GM04503 (cell line): ENCODE measurements around the gene DYDC1.
"Not testable (repeated sequence)": the region's sequence is repeated elsewhere in the genome, so short reads cannot be mapped to it uniquely, and the experiment has no call there.

Experiments
- DNase-seq: peaks from one replicate; pipeline ENCODE4 v3.0.0-alpha.2; 2012; ENCODE audit warnings: low read depth

The DYDC1 gene

DNA sequence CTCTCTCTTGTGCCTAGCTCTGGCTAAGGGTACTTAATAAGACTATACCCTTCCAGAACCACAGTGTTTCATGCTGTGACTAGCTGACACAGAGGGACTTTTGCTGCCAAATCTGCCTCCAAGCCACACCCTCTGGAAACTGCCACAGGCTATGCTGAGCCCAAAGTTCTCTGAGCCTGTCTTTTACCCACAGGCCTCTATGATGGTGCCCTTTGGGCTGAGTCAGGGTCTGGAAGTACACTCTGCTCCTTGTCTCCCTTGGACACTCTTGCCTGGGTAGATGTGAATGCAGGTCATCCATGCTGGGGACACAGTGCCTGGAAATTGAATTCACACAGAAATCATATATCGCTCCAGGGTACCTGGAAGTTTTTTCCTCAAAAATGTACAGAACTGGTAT, 22.6 kb downstream of the DYDC1 start:
- no peak for DNase-seq

DNA sequence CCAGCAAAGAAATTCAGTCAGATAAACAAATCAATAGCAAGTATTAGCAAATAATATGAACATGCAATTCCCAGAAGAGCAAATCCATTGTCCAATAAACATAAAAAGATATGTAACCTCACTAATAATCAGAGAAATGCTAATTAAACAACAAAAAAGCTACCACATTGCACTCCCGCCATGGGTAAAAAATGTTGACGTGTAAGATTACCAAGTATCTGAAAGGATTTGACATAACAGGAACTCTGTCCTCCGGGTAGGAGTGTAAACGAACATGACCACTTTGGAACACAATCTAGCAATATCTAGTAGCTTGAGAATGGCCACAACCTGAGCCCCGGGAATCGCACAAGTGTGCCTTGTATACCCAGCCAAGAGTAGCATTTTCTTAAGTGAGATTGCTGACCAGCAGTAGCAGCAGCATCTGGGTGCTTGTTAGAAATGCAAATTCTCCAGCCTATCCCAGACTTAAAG, 31.6 kb downstream of the DYDC1 start:
- DNase-seq = no peak

DNA sequence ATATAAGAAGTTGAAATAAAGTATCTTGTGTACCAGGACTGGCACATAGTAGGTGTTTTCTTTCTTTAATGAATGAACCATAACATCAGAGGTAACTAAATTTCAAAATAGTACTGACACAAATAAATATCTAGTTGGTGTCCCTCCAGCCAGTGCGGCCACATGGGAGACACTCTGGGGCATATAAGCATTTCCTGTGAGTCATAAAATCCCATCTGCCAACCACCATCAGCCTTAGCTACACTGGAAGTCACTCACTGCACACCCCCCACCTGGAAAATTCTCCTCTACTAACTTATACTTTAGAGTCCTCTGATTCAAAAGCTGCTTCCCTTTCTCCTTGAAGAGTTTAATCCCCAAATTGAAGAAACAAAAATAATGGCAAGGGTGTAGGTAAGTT, 32.5 kb downstream of the DYDC1 start:
- no peak for DNase-seq

DNA sequence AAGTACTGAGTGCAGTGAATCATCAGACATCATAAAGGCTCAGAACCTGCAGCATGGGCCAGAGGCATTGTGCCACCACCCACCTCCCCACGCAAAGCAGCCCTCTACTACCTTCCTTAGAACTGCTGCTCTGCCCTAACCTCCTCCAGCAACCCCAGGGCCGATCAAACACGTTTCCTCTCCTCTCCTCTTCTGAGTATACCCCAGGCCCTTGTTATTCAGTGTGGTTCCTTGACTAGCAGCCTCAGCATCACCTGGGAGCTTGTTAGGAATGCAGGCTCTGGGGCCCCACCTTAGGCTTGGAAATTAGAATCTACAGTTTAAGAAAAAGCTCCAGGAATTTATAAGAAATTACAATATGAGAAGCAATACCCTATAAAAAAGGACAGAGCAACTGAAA, 33.2 kb downstream of the DYDC1 start:
- DNase-seq = no peak

DNA sequence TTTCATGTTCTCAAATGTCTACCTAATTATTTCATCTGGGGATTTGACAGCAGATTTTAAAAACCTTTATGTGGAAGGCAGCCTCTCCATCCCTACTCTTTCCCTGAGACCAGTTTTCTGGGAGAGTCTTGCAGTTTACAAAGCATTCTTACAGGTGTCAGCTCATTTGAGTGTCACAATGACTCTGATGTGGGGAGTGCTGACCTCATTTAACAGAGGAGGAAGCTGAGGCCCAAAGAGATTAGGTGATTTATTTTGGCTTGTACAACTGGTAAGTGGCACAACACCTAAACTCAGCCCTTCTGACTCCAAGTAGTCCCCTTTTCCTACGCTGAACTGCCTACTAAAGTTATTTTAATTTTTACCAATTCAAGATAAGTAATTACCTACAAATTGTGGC, 33.8 kb downstream of the DYDC1 start:
- no peak for DNase-seq

DNA sequence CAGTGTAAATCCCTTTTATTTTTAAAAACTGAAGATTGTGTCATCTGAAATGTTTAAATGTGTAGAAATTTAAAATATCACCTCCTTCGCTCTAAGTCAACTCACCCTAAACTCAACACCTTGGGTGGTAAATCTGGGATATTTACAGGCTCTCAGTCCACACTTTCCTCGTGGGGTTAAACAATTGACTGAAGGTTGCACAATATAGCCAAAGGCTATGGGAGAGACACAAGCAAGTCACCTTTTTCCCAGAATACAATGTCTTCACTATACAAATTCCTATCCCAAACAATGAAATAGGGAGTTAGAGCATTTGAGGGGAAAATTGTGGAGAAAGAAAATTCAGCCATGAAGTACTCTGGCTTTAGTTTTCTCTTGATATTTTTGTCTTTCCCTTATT, 34.4 kb downstream of the DYDC1 start:
- DNase-seq = no peak

DNA sequence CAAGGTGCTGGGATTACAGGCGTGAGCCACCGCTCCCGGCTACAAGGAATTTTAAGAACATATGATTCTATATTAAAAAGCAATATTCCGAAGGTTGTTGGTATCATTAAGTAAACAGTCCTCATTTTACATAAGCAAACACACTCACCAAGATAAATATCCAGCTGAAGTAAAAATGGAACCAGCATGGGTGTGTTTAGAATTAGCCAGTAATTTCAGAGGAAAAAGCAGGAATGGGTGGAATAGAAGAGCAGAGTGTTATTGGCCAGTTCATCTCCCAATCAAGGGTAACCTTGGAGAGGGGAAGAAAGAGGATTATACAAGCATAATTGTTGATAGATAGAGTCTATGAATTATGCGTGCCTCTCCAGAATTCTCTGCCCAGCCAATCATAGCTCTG, 35.4 kb downstream of the DYDC1 start:
- DNase-seq = no peak

DNA sequence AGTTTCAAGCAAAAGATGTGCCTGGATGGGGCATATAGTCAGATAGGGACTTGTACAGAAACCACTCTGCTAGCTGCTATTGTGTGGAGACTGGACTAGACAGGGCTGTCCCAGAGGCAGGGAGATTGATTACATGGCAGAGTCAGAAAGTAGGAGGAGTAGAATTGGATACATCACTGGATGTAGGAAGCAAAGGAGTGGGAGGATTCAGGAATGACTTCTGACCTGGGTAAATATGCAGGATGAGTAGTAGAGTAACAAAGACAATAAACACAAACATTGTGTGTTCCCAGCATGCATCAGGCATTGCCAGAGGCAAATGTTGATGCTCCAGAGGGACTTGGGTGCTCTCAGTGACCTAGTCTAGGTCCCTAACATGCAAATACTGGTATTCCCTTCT, 36.2 kb downstream of the DYDC1 start:
- no peak for DNase-seq

DNA sequence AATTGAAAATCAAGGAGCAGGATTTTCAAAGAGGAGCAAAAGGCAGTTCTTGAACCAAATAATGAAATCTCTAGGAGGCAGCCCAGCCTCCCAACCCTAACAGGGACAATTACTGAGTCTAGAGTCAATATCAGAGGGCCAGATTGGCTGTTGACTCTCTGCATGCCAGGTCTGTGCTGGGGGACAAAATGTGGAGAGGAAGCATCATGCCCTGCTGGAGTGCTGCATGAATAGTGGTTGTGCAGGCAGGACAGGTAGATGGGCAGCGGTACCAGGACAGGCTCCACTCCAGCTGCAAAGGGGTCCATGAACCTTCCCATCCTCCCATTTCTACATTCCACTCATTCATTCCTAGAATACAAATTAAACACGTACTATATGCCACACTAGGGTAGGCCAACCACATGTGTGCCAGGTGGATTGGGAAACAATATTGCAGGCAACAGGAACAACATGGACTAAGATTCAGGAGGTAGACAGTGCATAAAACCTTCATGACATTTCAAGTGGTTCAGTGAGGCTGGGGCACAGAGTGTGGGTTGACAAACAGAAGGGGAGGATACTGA, 36.7 kb downstream of the DYDC1 start:
- DNase-seq = no peak

DNA sequence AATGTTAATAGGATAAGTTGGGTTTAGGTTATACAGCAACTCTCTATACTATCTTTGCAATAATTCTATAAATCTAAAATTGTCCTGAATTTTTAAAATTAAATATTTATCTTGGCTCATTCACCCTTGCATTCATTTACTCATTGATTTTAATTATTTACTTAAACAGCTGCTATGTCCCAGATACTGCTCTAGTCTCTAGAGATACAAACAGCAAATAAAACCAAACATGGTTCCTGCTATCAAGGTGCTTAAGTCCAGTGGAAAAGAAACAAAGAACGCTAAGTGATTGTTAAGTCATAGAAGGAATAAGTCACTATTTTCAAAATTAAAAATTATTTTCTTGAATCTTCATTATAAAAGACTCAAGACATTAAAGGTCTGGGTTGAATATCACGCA, 37.2 kb downstream of the DYDC1 start:
- DNase-seq = no peak

DNA sequence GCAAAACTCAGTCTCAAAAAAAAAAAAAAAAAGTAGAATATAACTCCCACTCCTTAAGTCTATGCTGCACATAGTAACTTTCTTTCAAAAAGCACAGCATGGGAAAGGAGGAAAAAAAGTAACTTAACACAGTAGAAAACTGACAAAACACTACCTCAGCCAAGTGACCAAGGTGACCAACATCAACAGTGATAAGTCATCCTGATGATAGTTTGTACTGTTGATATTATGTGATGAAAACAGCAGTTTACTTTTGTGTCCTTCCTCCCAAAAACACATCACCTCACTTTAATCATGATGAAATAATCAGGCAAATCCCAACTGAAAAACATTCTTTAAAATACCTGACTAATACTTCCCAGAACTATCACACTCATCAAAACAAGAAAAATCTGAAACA, 37.8 kb downstream of the DYDC1 start:
- no peak for DNase-seq

DNA sequence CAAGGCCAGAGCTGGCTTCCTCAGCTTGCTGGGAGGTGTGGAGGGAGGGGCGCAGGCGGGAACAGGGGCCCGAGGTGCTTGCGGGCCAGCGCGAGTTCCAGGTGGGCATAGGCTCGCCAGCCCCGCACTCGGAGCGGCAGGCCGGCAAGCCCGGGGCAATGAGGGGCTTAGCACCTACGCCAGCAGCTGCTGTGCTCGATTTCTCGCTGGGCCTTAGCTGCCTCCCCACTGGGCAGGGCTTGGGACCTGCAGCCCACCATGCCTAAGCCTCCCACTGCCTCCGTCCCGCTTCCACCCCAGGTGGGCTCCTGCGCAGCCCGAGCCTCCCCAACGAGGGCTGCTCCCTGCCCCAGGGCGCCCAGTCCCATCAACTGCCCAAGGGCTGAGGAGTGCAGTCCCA, 41.2 kb downstream of the DYDC1 start:
- DNase-seq = no peak

DNA sequence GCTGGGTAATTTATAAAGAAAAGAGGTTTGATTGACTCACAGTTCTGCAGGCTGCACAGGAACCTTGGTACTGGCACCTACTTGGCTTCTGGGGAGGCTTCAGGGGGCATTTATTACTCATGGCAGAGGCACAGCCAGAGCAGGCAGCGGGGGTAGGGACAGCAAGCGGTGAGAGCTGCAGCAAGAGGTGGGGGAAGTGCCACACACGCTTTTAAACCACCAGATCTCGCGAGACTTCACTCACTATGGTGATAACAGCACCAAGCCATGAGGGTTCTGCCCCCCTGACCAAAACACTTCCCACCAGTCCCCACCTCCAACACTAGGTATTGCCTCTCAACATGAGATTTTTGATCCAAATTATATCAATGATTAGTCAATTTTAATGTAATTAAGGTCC, 43.0 kb downstream of the DYDC1 start:
- no peak for DNase-seq

DNA sequence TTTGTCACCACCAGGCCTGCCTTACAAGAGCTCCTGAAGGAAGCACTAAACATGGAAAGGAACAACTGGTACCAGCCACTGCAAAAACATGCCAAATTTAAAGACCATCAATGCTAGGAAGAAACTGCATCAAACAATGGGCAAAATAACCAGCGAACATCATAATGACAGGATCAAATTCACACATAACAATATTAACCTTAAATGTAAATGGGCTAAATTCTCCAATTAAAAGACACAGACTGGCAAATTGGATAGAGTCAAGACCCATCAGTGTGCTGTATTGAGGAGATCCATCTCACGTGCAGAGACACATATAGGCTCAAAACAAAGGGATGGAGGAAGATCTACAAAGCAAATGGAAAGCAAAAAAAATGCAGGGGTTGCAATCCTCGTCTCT, 50.6 kb downstream of the DYDC1 start:
- not testable (repeated sequence) for DNase-seq

DNA sequence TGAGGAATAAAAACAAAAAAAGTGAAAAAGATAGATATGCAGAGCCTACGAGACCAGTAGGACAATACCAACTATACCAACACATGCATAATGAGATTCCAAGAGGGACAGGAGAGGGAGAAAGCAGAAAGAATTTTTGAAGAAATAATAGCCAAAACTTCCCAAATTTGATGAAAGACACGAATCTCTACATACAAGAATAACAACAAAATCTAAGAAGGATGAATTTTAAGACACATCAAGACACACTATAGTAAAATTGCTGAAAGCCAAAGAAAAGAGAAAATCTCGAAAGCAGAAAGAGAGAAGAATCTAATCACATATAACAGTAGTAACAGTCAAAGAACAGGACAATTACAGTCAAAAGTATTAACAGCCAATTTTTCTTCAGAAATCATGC, 59.6 kb downstream of the DYDC1 start:
- no peak for DNase-seq

DNA sequence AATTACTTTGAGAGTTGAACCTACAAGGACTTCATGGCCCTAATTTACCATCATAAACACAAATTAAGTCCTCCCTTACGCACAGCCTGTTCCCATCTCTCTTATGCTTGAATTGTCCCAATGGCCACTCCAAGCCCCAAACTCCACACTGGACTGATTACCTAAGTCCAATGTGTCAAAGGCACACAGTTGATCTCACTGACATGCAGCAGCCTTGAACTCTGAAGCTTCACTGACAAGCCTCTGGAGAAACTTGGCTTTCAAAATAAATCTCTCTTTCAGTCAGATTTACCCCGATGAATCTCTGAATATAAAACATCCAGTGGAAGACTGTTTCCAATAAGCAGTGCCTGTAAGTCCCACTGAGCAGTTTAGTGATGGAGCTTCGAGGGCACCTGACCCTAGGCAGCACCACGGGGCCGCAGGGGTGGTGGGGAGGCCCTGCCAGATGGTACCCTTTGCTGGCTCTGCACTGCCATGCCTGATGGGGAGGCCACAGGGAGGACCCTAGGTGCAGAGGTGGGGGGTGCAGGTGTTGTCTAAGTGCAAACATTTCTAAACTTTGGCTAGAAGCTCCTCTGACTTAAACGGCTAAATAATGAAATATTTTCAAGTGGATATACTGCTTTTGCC, 63.8 kb downstream of the DYDC1 start:
- no peak for DNase-seq

DNA sequence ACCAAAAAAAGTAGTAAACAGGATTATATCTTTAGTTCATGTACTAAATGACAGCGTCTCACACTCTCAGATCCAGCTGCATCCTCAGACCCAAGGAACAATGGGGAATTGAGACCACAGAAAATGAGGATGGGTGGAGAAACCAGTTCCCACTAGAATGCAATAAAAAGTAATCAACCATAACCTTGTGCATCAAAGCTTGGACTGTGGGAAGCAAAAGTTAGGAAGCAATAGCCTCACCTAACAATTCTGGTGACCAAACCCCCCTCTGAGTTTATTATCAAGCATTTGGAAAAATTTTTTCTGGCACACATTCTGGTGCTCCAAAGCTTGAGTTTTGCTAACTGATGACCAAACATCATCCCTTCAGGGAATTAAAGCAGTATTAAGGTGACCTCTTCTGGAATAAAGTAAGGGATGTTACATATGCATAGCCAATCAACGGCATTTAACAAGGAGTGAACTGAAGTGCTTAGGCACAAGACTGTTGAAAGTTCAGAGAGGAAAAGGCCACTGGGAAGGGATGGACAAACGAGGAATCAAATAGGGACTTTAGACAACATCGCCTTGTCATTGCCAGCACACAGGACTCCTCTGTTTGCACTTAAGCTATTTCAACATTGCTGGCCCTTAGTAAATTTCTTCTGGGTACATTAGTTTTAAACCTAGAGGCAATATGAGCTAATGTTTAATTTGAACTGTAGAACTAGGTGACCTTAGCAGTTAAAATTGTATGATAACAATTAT, 65.9 kb downstream of the DYDC1 start:
- DNase-seq = no peak

DNA sequence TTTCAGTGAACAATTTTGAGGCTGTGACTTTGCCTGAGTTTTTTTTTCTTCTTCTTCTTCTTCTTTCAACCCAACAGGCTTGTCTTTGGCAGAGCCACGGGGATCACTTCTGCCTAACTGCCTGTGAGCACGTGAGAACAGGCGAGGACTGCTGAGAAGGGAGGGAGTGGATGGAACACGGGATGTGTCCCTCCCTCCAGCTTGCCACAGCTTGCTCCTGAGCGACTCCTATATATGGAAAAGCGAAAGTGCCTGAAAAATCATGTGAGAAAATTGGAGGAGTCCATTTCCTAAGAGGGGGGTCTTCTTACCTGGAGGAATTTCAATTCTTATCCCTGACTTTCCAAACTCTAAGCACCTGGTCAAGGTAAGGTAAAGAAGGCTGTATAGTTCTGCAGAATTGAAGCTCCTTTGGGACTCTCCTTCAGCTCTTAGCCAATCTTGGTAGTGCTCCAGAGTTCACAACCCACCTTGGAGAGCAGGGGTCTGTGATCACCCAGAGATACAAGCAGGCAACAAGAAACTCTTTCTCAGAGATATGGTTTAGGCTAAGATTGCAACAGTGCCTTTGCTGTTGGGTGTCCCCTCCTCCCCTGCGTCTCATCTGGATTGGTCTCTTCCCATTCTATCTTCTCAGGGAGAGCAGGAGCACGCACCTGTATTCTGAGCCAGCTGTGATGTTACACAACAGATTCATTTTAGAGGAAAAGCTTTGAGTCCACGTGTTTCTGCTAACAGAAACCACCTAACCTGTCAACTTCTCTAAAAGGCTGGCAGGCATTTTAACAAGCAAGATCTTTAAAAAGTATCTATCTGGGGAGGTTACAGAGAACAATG, 66.9 kb downstream of the DYDC1 start, which contains the start of gene MAT1A:
Gene MAT1A, minus strand, starts transcription at position 208 of the 837 bp plus-strand sequence. CDS start 235 bp downstream, outside the sequence.
- DNase-seq = no peak

DNA sequence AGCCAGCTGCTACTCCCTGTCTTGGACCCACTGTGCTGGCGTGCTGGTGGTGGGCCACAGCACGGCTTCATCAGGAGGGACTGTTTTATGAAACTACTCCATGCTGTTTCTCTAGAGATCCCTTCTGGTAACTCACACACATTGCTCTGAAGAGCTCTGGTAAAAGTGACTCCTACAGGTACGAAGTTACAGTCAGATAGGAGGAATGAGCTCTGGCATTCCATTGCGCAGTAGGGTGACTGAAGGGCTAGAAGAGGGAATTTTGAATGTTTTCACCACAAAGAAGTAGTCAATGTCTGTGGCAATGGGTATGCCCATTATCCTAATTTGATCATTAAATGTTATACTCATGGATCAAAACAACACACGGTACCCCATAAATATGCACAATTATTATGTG, 67.7 kb downstream of the DYDC1 start:
- no peak for DNase-seq
